HG03469 (cell line): ENCODE data around the gene GPR146.
A peak's percentile ranks its signal among the peaks of the same experiment; 100 is the strongest.
"Not testable (repeated sequence)": the region's sequence is repeated elsewhere in the genome, so short reads cannot be mapped to it uniquely, and the experiment has no call there.

Experiments used
- ATAC-seq: cut with Tn5 transposase; IDR thresholded peaks from one replicate; pipeline ENCODE4 v1.9.1; 2021; ENCODE audit warnings: mild to moderate bottlenecking, moderate library complexity, moderate number of reproducible peaks; ENCODE audit not compliant: unreplicated experiment

GPR146 gene

DNA sequence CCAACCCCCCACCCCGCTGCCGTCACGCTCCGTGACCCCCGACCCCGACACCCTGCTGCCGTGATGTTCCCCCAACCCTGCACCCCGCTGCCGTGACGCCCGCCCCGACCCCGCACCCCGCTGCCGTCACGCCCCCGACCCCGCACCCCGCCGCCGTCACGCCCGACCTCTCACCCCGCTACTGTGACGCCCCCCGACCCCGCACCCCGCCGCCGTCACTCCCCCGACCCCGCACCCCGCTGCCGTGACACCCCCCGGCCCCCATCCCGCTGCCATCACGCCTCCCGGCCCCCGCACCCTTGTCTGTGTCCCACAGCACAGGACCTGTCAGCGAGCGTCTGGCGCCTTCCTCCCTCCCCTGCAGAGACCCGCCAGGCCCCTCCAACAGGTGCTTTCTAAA is 29.7 kb downstream of the GPR146 start:
- ATAC-seq: not testable (repeated sequence)

GRCh38 chr7:1074593-1075431 is 30.5 kb downstream of the GPR146 start:
- no peak for ATAC-seq

DNA sequence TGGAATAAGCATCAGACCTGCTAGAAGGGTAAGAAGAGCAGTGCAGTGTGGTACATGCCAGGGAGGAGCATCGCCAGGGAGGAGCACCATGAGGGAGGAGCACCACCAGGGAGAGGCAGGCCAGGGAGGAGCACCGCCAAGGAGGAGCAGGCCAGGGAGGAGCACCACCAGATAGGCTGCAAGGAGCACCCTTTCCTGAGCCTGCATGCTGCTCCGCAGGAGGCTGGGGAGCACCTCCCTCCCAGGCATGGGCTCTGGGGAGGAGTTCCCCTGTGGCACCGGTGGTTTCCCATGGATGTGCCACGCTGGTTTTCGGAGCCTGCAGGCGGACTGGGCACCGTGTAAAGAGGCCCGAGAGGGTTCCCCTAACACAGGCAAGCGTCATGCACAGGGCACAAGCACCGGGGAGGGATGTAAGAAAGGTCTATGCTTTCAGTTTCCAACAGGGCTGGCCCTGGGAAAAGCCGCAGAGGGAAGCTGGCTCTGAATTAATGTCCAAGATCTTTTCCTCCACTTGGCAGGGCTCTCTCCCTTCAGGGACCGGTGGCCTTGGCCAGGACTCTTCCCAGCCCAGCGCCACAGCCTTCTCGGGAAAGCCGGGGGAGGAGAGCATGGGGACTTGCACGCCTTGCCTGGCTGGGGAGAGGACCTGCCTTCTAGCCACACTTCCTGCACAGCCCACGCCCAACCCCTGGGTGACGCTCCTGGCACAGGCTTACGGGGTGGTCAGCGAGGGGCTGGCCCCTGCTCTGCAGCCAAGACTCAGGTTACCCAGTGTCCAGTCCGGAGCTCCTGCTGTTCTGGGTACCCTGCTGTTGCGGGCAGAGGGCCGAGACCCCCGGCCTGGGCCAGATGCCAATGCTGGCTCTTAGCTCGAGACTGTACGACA is 32.1 kb downstream of the GPR146 start:
- no peak for ATAC-seq

- ATAC-seq: no peak
Observed at GRCh38 chr7:1078519-1078918, 34.2 kb downstream of the GPR146 start.

DNA sequence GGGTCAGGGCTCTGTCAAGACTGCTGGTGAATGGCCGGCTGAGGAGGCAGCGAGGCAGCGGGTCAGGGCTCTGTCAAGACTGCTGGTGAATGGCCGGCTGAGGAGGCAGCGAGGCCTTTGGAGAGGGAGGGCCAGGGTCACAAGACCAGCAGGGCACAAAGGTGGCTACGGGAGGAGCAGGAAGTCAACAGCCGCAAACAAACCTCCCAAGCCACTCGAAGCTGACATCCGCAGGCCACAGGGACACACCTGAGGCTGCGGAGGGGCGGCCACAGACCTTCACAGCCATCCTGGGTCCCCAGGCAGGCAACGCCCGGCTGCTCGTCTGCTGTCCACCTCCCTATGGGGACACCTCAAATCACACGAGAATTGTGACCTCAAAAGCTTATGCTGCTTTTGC is 34.6 kb downstream of the GPR146 start:
- no peak for ATAC-seq

GRCh38 chr7:1079546-1079945 is 35.2 kb downstream of the GPR146 start:
- no peak for ATAC-seq

DNA sequence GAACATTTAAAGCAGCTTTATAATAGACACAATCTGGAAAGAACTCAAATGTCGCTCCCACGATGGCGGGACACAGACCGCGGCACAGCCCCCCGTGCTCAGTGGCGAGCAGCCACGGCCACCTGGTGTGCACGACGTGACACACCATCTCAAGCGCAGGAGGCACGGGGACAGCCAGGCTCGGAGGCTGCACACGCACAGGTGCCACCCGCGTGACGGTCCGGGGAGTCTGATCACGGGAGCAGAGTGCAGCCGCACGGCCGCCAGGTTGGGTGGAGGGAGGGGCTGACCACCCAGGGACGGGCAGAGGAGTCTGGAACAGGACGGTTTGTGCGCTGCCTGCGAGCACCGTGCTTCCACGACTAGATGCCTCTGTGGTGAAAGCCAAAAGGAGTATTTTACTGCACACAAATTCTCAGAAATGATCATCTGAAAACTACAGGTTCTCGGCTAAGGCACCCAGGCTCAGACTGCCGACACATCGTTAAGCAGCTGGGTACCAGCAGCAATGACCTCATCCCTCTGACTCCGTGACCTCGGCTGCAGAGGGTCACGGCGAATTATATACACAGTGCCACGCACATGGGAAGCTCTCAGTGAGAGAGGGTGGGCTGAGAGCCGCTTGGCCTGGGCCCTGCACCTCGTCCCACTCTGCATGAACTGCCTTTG is 36.0 kb downstream of the GPR146 start:
- ATAC-seq: no peak

DNA sequence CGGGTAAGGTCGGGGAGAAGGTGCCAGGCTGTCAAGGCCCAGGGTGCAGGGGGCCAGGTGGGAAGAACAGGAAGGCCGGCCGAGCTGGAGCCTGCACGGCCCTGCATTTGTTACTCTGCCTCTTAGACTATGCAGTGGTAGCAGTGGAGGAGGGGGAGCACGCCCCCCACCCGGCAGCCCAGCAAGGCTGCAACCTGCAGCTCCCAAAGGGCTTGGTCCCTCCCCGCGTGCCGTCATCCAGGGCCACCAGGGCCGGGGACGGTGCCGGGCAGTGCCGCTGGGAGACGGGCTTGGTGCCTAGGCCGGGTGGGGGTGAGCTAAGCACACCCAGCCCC is 36.5 kb downstream of the GPR146 start:
- no peak for ATAC-seq

DNA sequence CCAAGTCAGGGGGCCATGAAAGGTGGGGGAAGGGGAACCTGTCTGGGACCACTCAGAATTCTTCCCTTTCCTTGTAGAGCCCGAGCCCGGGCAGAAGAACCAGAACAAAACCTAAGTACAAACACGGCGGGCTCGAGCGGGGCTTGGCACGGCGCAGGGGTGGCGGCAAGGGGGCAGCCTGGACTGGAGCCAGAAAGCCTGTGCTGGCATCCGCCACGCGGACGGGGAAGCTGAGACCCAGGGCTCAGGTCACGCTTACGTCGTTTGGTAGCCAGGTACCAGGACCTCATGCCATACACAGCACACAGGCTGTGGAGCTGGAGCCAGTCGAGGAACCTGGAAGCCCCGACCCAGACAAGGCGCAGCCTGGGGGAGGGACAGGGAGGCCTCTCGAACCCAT is 37.0 kb downstream of the GPR146 start:
- ATAC-seq: no peak

GRCh38 chr7:1081931-1082401 is 37.6 kb downstream of the GPR146 start:
- no peak for ATAC-seq

DNA sequence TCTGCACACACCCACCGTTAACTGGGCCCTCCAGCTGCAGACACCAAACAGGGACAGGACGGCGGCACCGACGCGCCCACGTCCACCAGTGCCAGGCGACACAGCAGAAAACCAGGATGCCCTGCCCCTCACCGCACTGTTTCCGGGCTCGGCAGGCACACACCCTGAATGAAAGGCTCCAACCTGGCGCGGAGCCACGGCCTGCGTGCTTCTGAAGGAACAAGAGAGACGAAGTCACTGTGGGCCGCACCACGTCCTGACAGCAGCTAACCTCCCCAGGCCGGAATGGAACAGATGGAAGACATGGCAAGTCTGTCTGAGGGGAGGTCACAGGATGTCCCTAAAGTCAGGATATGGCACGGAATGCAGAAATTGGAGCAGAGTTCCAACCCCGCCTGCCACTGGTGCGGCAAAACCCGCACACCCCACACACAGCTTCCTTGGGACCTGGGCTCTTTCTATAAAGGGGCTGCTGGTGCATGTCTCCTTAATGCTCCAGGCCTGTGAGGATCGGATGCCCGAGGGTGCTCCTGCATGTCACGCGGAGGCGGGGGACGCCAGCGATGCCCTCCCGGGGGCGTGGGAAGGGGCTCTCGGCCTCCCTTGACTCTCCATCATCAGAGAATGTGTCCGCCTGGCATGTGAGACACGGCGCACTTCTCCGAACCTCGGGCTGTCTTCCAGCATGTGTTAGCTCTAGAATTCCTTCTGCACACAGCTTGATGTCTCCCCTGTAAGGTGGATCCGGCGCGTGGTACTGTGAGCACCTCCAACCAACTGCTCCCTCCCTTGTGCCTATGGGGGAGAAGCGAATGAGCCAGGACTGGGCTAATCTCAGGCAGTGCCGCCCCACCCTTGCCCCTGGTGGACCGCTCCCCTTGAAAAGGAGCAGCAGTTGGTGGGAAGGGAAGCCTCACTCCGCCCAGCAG is 39.6 kb downstream of the GPR146 start:
- ATAC-seq: no peak

DNA sequence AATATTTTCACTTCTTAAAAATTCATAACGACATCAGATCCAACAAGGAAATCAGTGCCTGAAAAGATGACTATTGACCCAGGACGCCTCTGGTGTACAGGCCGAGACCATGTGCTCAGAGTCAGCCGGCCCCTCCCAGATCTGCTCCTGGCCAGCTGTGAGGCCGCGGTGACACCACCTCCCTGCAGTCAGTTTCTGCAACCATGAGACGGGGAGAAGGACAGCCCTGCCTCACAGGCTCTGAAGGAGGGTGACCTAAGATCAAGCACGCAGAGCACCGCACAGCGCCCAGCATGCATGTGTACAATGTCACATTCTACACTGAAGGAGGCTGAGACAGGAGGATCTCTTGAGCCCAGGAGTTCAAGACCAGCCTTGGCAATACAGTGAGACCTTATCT is 40.9 kb downstream of the GPR146 start:
- ATAC-seq: no peak

GRCh38 chr7:1085910-1086421 is 41.6 kb downstream of the GPR146 start:
- ATAC-seq: no peak

DNA sequence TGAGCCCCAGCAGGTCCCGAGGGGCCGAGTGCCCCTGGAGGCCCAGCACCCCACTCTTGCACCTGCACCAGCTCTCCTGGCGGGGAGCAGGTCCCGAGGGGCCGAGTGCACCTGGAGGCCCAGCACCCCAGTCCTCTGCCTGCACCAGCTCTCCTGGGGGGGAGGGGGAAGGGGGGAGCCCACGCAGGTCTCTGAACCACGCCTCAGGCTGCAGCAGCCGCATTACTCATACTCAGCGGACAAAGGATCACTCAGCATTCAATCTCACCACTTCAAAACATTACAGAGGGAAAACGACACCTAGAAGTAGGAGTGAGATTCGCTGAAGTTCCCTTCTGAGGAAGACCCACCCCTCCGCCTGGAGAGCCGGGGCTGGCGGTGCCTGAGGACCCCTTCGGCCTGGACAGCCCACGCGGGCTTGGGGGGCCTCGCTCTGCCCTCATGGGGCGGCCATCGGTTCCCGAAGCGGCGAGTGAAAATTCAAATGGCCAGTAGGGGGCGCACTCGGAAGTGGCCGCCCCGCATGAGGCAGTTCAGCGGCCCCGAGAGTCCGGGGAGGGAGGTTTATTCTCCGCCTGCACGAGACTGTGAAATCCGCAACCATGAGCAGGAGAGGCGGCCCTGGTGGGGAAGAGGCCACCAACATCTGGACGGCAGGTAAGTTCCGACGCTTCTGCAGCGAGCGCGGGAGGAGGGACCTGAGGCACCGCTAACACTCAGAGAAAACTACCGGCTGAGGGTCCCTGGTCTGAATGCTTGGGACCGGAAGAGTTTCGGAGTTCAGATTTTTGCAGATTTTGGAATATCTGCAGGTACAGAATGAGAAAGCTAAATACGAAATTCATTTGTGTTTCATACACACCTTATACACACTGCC is 42.5 kb downstream of the GPR146 start:
- peak; percentile 34 for ATAC-seq

- no peak for ATAC-seq
Observed at GRCh38 chr7:1087465-1087814, 43.1 kb downstream of the GPR146 start.

- ATAC-seq: no peak
Observed at GRCh38 chr7:1087952-1088920, 43.9 kb downstream of the GPR146 start, which contains the start of gene GPER1. Gene GPER1, plus strand, starts transcription at chr7:1088113. Its CDS starts 3,616 bp downstream, at chr7:1091729.

DNA sequence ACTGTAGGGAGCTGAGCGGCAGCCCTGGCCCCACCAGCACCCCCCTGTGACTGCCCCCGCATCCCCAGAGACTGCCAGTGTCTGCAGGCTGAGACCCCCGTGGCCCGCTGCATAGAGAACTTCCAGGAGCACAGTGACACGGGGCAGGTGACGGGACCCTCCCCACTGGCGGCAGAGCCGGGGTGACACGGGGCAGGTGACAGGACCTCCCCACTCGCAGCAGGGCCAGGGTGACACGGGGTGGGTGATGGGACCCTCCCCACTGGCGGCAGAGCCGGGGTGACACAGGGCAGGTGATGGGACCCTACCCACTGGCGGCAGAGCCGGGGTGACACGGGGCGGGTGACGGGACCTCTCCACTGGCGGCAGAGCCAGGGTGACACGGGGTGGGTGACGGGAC is 45.9 kb downstream of the GPR146 start:
- ATAC-seq: no peak
